ENCODE measurements around the gene AP2A1.

DNA sequence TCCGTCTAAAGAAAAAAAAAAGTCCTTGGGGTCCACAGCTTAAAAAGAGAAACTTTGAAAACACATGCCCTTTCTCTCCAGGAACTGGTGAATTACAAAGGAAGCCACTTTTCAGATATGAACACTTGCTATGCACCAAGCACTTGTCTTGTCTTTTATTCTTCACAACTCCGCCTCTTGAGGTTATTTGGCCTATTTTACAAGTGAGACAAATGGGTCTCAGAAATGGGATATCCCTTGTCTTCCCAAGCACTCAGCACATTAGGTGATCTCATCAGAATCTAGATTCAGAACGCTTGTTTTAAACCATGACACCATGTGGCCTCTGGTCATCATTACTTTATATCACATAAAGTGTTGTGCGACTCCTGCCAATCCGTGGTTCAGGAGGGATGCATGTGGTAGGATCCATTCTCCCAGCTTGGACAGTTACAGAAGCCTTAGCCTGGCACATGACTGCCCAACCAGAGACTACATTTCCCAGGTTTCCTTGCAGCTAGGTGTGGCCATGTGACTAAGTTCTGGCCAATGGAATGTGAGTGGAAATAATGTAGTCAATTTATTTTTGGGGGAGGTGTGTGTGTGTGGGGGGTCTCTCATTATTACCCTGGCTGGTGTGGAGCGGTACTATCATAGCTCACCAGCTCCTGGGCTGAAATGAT lies 17.6 kb upstream of the AP2A1 start:
- TF ChIP-seq TAF1 (IDR thresholded peaks at IDR 0.05; ENCODE audit: borderline replicate concordance, low read depth, low read length), result no peak
- TF ChIP-seq POLR2A (IDR thresholded peaks at IDR 0.05; ENCODE audit: low read depth, low read length), result no peak

Measured in GM12892 (cell line).